ENCODE measurements around the gene CAMSAP1.

Gene CAMSAP1

GRCh38 chr9:135772056-135772646 is 135.2 kb downstream of the CAMSAP1 start:
- DNase-seq = no peak

- no peak for DNase-seq
These were observed 135.8 kb downstream of the CAMSAP1 start for GRCh38 chr9:135771401-135772051.

- no peak for DNase-seq
These were observed 136.6 kb downstream of the CAMSAP1 start for GRCh38 chr9:135770771-135771170.

GRCh38 chr9:135770203-135770535 is 137.2 kb downstream of the CAMSAP1 start:
- DNase-seq = no peak

- DNase-seq = no peak
These were observed 137.7 kb downstream of the CAMSAP1 start for GRCh38 chr9:135769489-135770202.

- no peak for DNase-seq
These were observed 138.7 kb downstream of the CAMSAP1 start for GRCh38 chr9:135768516-135769218.

GRCh38 chr9:135766707-135767106 is 140.6 kb downstream of the CAMSAP1 start:
- DNase-seq = no peak

- no peak for DNase-seq
These were observed 141.1 kb downstream of the CAMSAP1 start for GRCh38 chr9:135766251-135766650.

GRCh38 chr9:135765416-135765815 is 141.9 kb downstream of the CAMSAP1 start:
- DNase-seq = no peak

- DNase-seq = no peak
These were observed 142.6 kb downstream of the CAMSAP1 start for GRCh38 chr9:135764731-135765130.

GRCh38 chr9:135763716-135764446 is 143.5 kb downstream of the CAMSAP1 start:
- no peak for DNase-seq

- no peak for DNase-seq
These were observed 144.4 kb downstream of the CAMSAP1 start for GRCh38 chr9:135762921-135763320.

GRCh38 chr9:135761845-135762168 is 145.5 kb downstream of the CAMSAP1 start:
- DNase-seq = no peak

GRCh38 chr9:135761150-135761844 is 146.0 kb downstream of the CAMSAP1 start:
- no peak for DNase-seq

GRCh38 chr9:135760465-135760864 is 146.9 kb downstream of the CAMSAP1 start:
- DNase-seq = no peak

- no peak for DNase-seq
These were observed 147.6 kb downstream of the CAMSAP1 start for GRCh38 chr9:135759676-135760300.

- no peak for DNase-seq
These were observed 148.5 kb downstream of the CAMSAP1 start for GRCh38 chr9:135758870-135759269.

Measured in central memory CD4-positive, alpha-beta T cell (primary cell).